Esophagus muscularis mucosa (tissue), 4 donors: ENCODE data around the gene MAD1L1. TPM values are rescaled to one million over a fixed set of nuclear protein-coding genes. Genes with fewer than 3 reads are reported as not detected.

ENCODE experiments used
- DNase-seq: peaks from one replicate; pipeline ENCODE4 v3.0.0-alpha.2; 2017; ENCODE audit errors: extremely low spot score
- H3K27ac ChIP-seq, 4 donors: fragments of 200-600 bp; sonication (generic); replicated peaks in 1 of 4; 1 replicate in 3 of 4; 2 replicates in 1 of 4; pipeline ENCODE4 v1.5.1; 2016 to 2019; ENCODE audit warnings: mild to moderate bottlenecking in 1 of 4
- H3K27me3 ChIP-seq, 4 donors: fragments of 200-600 bp; sonication (generic); one replicate each; pipeline versions ENCODE4 v1.5.1 to v1.6.0; 2016 to 2019
- H3K36me3 ChIP-seq, 4 donors: fragments of 200-600 bp; sonication (generic); one replicate each; pipeline ENCODE4 v1.5.1; 2016 to 2019
- H3K4me1 ChIP-seq, 4 donors: fragments of 200-600 bp; sonication (generic); one replicate each; pipeline ENCODE4 v1.5.1; 2016 to 2019
- H3K4me3 ChIP-seq, 4 donors: fragments of 200-600 bp; sonication (generic); 1 replicate in 2 of 4; 2 replicates in 2 of 4; pipeline ENCODE4 v1.5.1; 2016 to 2019; ENCODE audit warnings: mild to moderate bottlenecking in 4 of 4, moderate library complexity in 1 of 4
- H3K9me3 ChIP-seq, 4 donors: fragments of 200-600 bp; sonication (generic); 1 replicate in 3 of 4; 2 replicates in 1 of 4; pipeline ENCODE4 v1.5.1; 2016 to 2019
- CTCF ChIP-seq, 3 experiments: fragments of 200-600 bp in 2 of 3; fragments of 450-650 bp in 1 of 3; sonication (generic) in 2 of 3; IDR thresholded peaks; one replicate each; pipeline ENCODE4 v1.5.1; 2017 to 2019; ENCODE audit warnings: antibody characterized with exemption in 3 of 3, mild to moderate bottlenecking in 2 of 3, moderate library complexity in 1 of 3
- EP300 ChIP-seq: sonication (generic); formaldehyde crosslinking; IDR thresholded peaks from one replicate; pipeline ENCODE4 v1.6.1; 2017; ENCODE audit warnings: antibody characterized with exemption
- POLR2A ChIP-seq: fragments of 450-650 bp; IDR thresholded peaks from one replicate; pipeline ENCODE4 v1.6.1; 2017; ENCODE audit warnings: antibody characterized with exemption, moderate library complexity, mild to moderate bottlenecking, low read depth
- POLR2AphosphoS5 ChIP-seq, 2 donors: sonication (generic); formaldehyde crosslinking; IDR thresholded peaks; one replicate each; pipeline ENCODE4 v1.6.1; 2017; ENCODE audit warnings: antibody characterized with exemption in 2 of 2
- WGBS: methylation state at CpG from one replicate; pipeline ENCODE4 v1.1.5; 2018; 5-methylcytosine and 5-hydroxymethylcytosine counted together
- intact Hi-C: fragments of 100-400 bp; cut with DNase I; formaldehyde crosslinking; loops from one replicate; pipeline ENCODE4 v1.15.1; 2023
- total RNA-seq, 4 donors: library from RNA; depleted of rRNA; stranded (reverse); fragments of >200 nt; gene quantifications; one replicate each; pipeline versions ENCODE4 v1.1.0 to v1.2.1, GENCODE V29; 2016

MAD1L1 gene
- total RNA-seq, 4 donors from 2014 or later: 22.2 to 33.1 (median 29.5) TPM

DNA sequence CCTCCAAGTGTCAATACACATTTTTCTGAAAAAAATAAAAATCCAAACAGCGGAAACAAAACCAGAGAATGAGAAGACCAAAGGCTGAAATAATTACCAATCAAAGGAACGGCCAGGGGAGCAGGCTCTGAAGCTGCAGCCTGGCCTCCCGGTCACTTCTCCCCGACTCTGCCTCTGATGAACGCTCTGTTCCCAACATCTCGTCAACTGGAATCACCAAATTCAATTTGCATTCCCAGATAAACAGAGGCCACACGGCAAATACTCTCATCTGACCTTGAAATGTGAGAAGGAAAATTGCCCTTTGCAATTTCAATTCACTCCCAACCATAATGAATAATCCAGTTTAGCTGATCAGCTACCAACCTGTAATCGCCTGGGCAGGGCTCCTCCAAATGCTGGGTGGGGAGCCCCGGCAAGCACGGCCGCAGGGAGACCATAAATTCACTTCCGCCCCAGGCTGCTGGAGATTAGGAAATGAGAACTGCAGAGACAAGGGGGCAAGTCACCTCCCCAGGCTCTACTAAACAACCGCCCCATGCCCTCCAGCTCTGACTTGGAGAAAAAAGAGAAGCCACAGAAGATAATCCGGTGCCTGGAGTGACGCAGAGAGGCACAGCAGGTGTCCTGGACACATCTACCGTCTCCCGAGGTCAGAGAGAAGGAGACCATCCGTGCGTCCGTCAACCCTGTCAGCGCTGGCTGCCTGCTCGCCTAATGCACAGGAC lies 153.2 kb downstream of the MAD1L1 start:
- intact Hi-C loops: no loop called here
- WGBS: 91% methylated on average over 22 of the region's 22 CpGs
- Histone ChIP-seq H3K4me1 (no peaks in the 10 kb centered on the region), H3K36me3 (peaks cover 0 to 31% (median 14%) of the 10 kb centered on the region in 4 donors), H3K4me3 (no peak overlapping the region), H3K27ac (no peak overlapping the region), H3K27me3 (no peaks in the 10 kb centered on the region), H3K9me3 (no peaks in the 10 kb centered on the region)
- no peak for TF ChIP-seq EP300
- TF ChIP-seq POLR2AphosphoS5 (IDR thresholded peaks at IDR 0.05): no peak
- no peak for TF ChIP-seq POLR2A
- TF ChIP-seq CTCF (IDR thresholded peaks at IDR 0.05): no peak
- DNase-seq: no peak

- WGBS: 96% methylated on average over 6 of the region's 15 CpGs
These were observed 153.8 kb downstream of the MAD1L1 start for GRCh38 chr7:2078899-2079298.

DNA sequence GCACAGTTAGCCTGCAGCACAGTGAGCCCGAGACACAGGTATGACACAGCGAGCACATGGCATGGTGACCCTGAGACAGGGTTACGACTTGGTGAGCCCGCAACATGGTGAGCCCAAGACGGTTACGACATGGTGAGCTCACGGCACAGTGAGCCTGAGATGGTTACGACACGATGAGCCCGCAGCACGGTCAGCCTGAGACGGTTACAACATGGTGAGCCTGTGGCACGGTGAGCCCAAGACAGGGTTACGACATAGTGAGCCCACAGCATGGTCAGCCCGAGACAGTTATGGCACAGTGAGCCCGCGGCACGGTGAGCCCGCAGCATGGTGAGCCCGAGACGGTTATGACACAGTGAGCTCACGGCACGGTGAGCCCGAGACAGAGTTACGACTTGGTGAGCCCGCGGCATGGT lies 156.1 kb downstream of the MAD1L1 start:
- Histone ChIP-seq H3K4me3 (no peak overlapping the region), H3K9me3 (no peaks in the 10 kb centered on the region), H3K27me3 (no peaks in the 10 kb centered on the region), H3K4me1 (no peaks in the 10 kb centered on the region), H3K27ac (no peak overlapping the region), H3K36me3 (peaks cover 0 to 19% (median 9%) of the 10 kb centered on the region in 4 donors)
- no peak for TF ChIP-seq EP300
- no peak for TF ChIP-seq POLR2A
- TF ChIP-seq POLR2AphosphoS5 (IDR thresholded peaks at IDR 0.05): no peak
- TF ChIP-seq CTCF (IDR thresholded peaks at IDR 0.05): no peak
- 98% methylated on average over 18 of the region's 27 CpGs for WGBS
- no peak for DNase-seq
- intact Hi-C loops: no loop called here

More at GRCh38 chr7:2078899-2079298, 153.8 kb downstream of the MAD1L1 start:
- no peak overlapping the region for H3K27ac ChIP-seq
- H3K4me3 ChIP-seq: no peak overlapping the region
- H3K9me3 ChIP-seq: no peaks in the 10 kb centered on the region
- no peaks in the 10 kb centered on the region for H3K27me3 ChIP-seq
- intact Hi-C loops: no loop called here
- H3K4me1 ChIP-seq: no peaks in the 10 kb centered on the region
- DNase-seq: no peak
- H3K36me3 ChIP-seq: peaks cover 0 to 25% (median 10%) of the 10 kb centered on the region in 4 donors
- TF ChIP-seq POLR2AphosphoS5 (IDR thresholded peaks at IDR 0.05): no peak
- no peak for TF ChIP-seq CTCF (IDR thresholded peaks at IDR 0.05)
- TF ChIP-seq EP300: no peak
- no peak for TF ChIP-seq POLR2A

DNA sequence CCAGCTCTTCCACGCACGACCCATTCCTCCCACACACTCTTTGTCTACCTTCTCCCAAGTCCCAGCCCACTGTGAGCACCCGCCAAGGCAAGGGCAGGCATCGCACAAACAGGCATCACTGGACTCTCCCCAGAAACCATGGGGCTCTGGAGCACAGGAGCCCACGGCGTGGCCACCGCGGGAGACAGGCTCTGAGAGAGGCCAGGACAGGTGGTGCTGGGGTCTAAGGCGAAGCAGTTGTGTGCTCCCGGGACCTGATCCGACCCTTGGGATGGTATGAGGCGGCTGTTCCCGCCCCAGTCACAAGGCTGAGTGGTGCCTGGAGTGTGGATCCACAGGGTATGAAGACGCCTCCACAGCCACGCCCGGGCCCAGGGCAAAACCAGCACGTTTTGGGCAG lies 156.9 kb downstream of the MAD1L1 start:
- 96% methylated on average over 13 of the region's 17 CpGs for WGBS
- no peaks in the 10 kb centered on the region for H3K27me3 ChIP-seq
- H3K4me3 ChIP-seq: no peak overlapping the region
- intact Hi-C loops: no loop called here
- no peak for DNase-seq
- peaks cover 0 to 19% (median 9%) of the 10 kb centered on the region in 4 donors for H3K36me3 ChIP-seq
- H3K9me3 ChIP-seq: no peaks in the 10 kb centered on the region
- H3K27ac ChIP-seq: no peak overlapping the region
- H3K4me1 ChIP-seq: no peaks in the 10 kb centered on the region
- TF ChIP-seq POLR2AphosphoS5 (IDR thresholded peaks at IDR 0.05): no peak
- TF ChIP-seq EP300: no peak
- TF ChIP-seq POLR2A: no peak
- no peak for TF ChIP-seq CTCF (IDR thresholded peaks at IDR 0.05)
